Midbrain (tissue), 1 donor: ENCODE measurements around the gene FAM241B.

Experiments used
- DNase-seq: peaks from one replicate; lab custom pipeline; 2025; lab: John Stamatoyannopoulos, UW

The FAM241B gene

DNA sequence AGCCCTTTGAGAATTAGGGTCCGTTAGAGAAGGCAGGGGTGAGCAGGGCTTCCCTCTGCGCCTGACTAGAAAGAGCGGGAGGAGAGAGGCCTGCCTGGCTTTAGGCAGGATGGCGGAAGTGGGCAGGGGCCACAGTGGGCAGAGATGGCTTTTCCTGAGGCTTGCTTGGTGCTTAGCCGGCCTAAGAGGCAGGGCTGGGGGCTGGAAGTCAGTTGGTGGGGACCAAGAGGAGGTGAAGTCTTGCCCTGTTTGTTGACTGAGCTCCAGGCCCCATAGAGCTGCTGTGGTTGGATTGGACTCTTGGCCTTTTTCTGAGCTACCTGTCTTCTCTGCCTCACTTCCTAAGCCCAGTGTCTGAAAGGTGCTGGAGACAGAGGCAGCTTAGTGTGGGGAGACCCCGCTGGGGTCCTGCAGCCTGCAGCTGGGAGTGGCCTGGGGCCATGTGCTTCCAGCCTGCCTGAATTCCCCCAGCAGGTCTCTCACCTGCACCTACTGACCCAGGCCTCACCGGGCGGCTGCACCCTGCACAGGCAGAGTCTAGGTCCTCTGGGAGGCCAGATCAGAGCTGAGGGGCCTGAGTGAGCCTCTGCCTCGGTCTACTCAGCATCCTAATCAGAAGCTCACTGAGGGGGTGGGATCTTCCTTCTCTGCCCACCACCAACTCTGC, 4.8 kb downstream of the FAM241B start:
- DNase-seq = no peak

- no peak for DNase-seq
Observed at GRCh38 chr10:69635428-69636272, 5.6 kb downstream of the FAM241B start.

GRCh38 chr10:69636273-69636575, 6.2 kb downstream of the FAM241B start:
- no peak for DNase-seq

GRCh38 chr10:69636626-69637605, 6.9 kb downstream of the FAM241B start:
- DNase-seq = no peak

DNA sequence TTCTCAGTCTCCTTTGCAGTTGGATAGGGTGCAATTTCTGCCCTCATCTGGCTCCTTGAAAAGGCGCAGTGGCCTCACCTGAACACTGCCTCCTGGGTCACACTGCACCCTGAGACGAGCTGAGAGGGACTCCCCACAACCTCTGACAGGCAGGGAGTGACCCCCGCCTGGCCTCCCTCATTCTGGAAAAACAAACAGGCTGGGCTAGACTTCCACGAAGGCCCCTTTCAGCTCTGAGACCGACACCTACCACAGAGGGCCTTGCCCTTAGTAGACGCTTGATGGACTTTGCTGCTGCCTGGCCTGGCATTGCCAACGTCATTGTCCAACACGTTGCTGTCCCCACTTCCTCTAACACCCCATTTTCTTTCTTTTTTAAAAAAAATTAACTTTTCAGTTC, 8.6 kb downstream of the FAM241B start:
- DNase-seq = no peak

DNA sequence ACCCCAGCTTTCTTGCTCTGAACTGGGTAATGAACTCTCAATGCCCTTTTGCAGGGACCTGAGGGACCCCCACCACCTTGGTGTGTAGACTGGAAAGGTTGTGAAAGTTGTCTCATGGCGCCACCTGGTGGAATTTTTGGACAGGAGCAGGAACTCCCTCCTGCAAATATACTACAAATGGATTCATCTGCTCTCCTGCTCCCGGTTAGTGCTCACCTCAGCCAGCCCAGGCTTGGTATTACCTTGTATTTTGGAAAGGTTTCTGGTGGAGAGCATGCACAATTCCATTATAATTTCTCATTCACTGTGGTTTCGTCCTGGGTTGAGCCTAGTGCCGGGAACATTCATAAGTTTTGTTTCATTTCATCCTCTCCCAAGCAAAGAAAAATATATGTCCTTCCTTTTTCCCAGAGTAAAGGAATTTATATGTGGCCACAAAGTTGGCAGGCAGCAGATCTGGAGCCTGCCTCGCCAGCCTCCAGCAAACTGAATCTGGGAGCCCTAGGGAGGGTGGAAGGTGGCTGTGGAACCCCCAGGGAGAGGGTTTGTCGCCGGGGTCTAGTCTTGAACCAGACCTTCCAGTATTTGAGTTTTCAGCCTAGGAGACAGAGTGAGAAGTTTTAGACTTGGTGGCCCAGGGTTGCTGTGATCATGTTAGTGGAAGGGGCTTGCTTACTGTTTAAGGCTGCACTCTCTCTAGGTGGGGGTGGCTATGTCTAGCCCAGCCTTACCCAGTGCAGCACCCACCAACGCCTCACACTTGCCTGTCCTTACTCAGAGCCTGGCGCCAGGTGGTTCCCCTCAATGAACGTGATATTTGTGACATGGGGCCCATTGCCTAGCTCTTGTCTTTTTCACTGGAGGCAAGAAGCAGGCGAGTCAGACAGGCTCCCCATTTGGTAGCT, 9.5 kb downstream of the FAM241B start:
- peak; percentile 69 for DNase-seq

GRCh38 chr10:69640196-69640980, 10.3 kb downstream of the FAM241B start:
- no peak for DNase-seq

DNA sequence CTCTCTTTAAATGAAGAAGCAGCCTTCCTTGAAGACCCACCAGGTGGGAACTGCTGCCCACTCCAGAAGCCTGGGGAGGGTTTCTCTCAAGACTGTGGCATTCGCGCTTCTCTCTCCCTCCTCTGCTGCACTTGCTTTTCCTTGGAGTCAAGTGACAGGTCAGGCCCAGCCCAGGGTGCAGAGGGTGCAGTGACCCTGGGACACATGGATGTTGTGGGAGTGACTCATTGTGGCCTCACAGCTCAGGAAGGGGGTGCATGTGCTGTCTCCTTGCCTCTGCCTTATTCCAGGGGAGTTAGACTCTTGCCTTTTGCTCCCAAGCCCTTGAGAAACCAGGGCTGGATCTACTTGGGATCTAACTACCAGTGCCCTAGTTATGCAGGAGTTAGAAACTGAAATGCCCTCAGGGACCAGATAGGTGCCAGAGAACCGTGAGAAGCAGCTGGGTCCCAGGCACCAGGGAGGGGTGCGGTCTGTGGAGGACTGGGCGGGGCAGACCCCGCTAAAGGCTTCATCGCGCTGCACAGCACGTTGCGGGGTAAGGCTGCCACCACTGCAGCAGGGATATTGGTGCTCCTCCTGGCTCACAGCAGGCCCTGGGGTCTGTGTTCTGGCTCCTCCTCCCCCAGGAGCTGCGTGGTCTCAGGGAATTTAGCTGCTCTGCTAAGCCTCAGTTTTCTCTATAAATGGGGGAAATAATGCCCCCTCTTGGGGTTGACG, 11.4 kb downstream of the FAM241B start:
- no peak for DNase-seq

- no peak for DNase-seq
Observed at GRCh38 chr10:69642747-69643146, 12.7 kb downstream of the FAM241B start.

- no peak for DNase-seq
Observed at GRCh38 chr10:69643779-69644657, 14.0 kb downstream of the FAM241B start.

- DNase-seq = peak; percentile 62
Observed at GRCh38 chr10:69644658-69645295, 14.7 kb downstream of the FAM241B start.

- no peak for DNase-seq
Observed at GRCh38 chr10:69645296-69646184, 15.5 kb downstream of the FAM241B start.

DNA sequence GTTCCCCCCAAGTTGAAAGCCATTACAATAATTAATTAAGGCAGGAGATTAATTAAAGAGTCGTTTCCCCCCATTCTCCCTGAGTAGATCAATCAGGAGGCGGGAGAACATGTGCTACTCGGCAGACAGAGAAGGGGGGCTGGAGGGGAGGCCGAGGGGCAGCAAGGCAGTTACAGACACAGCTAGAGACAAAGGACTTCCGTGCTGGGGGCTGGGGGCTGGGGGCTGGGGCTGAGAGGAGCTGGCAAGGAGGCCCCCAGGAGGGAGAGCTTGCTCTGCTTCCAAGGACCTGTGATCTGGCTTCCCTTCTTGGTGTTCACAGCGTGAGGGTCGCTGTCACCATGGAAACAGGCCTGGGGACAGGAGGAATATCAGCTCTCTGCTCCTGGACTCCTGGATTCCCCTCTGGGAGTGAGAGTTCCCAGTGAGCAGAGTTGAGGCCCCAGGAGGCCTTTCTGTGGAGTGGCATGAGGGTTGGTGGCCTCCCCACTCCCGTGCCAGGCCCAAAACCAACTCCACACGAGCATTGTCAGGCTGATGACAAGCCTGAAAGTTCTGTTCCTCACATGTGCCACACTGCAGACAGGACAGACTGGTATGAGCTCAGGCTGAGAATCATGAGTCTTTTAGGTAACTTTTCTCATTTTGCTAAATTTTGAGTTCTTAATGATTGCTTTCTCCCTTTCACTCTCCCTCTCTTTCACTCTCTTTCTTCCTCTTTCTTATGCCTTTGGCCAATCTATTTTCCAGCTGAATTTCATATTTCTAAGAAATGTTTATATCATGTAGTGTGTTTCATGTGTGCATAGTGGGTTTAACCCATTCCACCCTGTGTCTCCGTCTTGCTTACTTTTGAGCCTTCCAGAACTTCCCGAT, 16.4 kb downstream of the FAM241B start:
- DNase-seq = no peak

GRCh38 chr10:69647126-69647525, 17.1 kb downstream of the FAM241B start:
- no peak for DNase-seq

- DNase-seq = no peak
Observed at GRCh38 chr10:69647819-69648218, 17.8 kb downstream of the FAM241B start.

DNA sequence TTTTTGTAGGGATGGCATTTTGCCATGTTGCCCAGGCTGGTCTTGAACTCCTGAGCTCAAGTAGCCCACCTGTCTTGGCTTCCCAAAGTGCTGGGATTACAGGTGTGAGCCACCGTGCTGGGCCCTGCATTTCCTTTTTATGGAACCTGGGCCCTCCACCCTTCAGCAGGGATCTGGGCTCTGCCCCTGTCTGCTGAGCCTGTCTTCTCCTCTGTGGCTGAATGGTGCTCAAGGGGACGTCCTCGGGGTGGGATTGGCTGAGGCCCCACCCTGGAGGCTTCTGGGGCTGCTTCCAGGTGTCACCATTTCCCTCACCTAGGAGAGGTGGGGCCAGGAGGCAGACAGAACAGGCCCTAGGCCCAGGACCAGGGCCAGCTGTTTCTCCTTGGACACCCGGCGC, 18.4 kb downstream of the FAM241B start:
- DNase-seq = no peak
